K562 (cell line): ENCODE measurements around the gene NET1. TPM values are rescaled to one million over a fixed set of nuclear protein-coding genes. Genes with fewer than 3 reads are reported as not detected.
"Not testable (repeated sequence)": the region's sequence is repeated elsewhere in the genome, so short reads cannot be mapped to it uniquely, and the experiment has no call there.

Experiments
- ARNT ChIP-seq, 2 experiments: fragments of 450-650 bp; IDR thresholded peaks; 2 replicates each; pipeline ENCODE4 v1.6.1; 2016; ENCODE audit warnings: mild to moderate bottlenecking in 1 of 2
- DPF2 ChIP-seq: fragments of 450-650 bp; IDR thresholded peaks from 2 replicates; pipeline ENCODE4 v1.6.1; 2016
- FOXA3 ChIP-seq, 2 experiments: fragments of 450-650 bp in 1 of 2; sonication (generic) in 1 of 2; formaldehyde crosslinking; IDR thresholded peaks in 1 of 2; conservative IDR thresholded peaks in 1 of 2; 2 replicates each; pipeline versions ENCODE4 v1.4.0 to v1.8.0; 2020 to 2022; ENCODE audit warnings: mild to moderate bottlenecking in 2 of 2, missing genetic modification reagents in 1 of 2
- MAFG ChIP-seq: fragments of 450-650 bp; conservative IDR thresholded peaks from 2 replicates; pipeline ENCODE4 v1.6.1; 2016; ENCODE audit warnings: missing genetic modification characterization, missing compliant biosample characterization
- MEIS2 ChIP-seq: fragments of 450-650 bp; IDR thresholded peaks from 2 replicates; pipeline ENCODE4 v1.6.1; 2014; ENCODE audit warnings: mild to moderate bottlenecking; ENCODE audit not compliant: partially characterized antibody
- NFRKB ChIP-seq: fragments of 450-650 bp; IDR thresholded peaks from 2 replicates; pipeline ENCODE4 v1.6.1; 2016; ENCODE audit warnings: low read depth
- PHB2 ChIP-seq: fragments of 450-650 bp; IDR thresholded peaks from 2 replicates; pipeline ENCODE4 v1.6.1; 2017; ENCODE audit warnings: low read depth
- ZNF311 ChIP-seq: fragments of 250-450 bp; sonication (Bioruptor Pico); IDR thresholded peaks from 2 replicates; pipeline ENCODE4 v1.4.0; 2020; ENCODE audit warnings: mild to moderate bottlenecking, moderate library complexity
- polyA plus RNA-seq, 8 experiments: library from polyadenylated mRNA; depleted of rRNA in 4 of 8; stranded (reverse) in 5 of 8; unstranded in 3 of 8; fragments of >200 nt; fragmentation: Nextera tagmentation in 2 of 8; fragmentation: Illumina TruSeq in 1 of 8; extraction: Ambion mirVana in 2 of 8; extraction: Trizol in 1 of 8; gene quantifications; 2 replicates each; pipeline versions ENCODE4 v1.2.1 to v1.2.3, GENCODE V29; 2011 to 2014; ENCODE audit warnings: inconsistent platforms in 1 of 8, missing spikeins in 1 of 8
- total RNA-seq, 7 experiments: library from RNA; depleted of rRNA in 6 of 7; stranded (reverse); fragments of >200 nt in 6 of 7; fragmentation: Illumina TruSeq in 2 of 7; extraction: Trizol in 2 of 7; gene quantifications; 2 replicates each; pipeline versions ENCODE4 v1.2.1 to v1.2.3, GENCODE V29; 2011 to 2021; ENCODE audit warnings: low replicate concordance in 1 of 7
- TF ChIP-seq, protein P1 (sequence below), 2 experiments: fragments of 450-650 bp in 1 of 2; sonication (generic) in 1 of 2; formaldehyde crosslinking in 1 of 2; IDR thresholded peaks; 2 replicates each; pipeline versions ENCODE4 v1.7.1 to v1.9.0; 2016 to 2022; ENCODE audit warnings: inconsistent platforms in 1 of 2, mild to moderate bottlenecking in 1 of 2, missing genetic modification reagents in 1 of 2
- TF ChIP-seq, protein P2 (sequence below): sonication (generic); IDR thresholded peaks from 2 replicates; pipeline ENCODE4 v1.6.1; 2016
- TF ChIP-seq, protein P3 (sequence below), 2 experiments: fragments of 450-650 bp; IDR thresholded peaks; 2 replicates each; pipeline ENCODE4 v1.6.1; 2018; ENCODE audit warnings: mild to moderate bottlenecking in 2 of 2, low read depth in 1 of 2; ENCODE audit not compliant: partially characterized antibody in 2 of 2

The NET1 gene
- total and polyA plus RNA-seq, 9 of the 15 experiments (the other 6 are each of a cell fraction or from before 2014, with no cell fraction given), result 47.4 to 258 (median 106) TPM

DNA sequence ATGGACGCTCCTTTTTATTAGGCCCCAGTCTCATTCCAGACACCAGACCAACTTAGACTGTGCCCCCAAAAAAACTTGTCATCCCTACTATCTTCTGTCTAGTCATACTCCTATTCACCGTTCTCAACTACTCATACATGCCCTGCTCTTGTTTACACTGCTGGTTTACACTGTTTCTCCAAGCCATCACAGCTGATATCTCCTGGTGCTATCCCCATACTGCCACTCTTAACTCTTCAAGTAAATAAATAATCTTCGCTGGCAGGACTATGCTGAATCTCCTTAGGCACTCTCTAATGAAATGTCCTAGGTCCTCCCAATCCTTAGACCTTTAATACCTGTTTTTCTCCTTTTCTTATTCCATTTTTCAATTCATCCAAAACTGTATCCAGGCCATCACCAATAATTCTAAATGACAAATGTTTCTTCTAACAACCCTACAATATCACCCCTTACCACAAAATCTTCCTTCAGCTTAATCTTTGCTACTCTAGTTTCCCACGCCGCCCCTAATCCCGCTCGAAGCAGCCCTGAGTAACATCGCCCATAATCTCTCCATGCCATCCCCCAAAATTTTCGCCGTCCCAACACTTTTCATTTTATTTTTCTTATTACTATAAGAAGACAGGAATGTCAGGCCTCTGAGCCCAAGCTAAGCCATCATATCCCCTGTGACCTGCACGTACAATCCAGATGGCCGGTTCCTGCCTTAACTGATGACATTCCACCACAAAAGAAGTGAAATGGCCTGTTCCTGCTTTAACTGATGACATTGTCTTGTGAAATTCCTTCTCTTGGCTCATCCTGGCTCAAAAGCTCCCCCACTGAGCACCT lies 63.8 kb downstream of the NET1 start (continued):
- peak; percentile 9 for TF ChIP-seq MEIS2
- TF ChIP-seq MAFG (tag), result peak; percentile 61
- TF ChIP-seq, protein P1, sequence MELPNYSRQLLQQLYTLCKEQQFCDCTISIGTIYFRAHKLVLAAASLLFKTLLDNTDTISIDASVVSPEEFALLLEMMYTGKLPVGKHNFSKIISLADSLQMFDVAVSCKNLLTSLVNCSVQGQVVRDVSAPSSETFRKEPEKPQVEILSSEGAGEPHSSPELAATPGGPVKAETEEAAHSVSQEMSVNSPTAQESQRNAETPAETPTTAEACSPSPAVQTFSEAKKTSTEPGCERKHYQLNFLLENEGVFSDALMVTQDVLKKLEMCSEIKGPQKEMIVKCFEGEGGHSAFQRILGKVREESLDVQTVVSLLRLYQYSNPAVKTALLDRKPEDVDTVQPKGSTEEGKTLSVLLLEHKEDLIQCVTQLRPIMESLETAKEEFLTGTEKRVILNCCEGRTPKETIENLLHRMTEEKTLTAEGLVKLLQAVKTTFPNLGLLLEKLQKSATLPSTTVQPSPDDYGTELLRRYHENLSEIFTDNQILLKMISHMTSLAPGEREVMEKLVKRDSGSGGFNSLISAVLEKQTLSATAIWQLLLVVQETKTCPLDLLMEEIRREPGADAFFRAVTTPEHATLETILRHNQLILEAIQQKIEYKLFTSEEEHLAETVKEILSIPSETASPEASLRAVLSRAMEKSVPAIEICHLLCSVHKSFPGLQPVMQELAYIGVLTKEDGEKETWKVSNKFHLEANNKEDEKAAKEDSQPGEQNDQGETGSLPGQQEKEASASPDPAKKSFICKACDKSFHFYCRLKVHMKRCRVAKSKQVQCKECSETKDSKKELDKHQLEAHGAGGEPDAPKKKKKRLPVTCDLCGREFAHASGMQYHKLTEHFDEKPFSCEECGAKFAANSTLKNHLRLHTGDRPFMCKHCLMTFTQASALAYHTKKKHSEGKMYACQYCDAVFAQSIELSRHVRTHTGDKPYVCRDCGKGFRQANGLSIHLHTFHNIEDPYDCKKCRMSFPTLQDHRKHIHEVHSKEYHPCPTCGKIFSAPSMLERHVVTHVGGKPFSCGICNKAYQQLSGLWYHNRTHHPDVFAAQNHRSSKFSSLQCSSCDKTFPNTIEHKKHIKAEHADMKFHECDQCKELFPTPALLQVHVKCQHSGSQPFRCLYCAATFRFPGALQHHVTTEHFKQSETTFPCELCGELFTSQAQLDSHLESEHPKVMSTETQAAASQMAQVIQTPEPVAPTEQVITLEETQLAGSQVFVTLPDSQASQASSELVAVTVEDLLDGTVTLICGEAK (IDR thresholded peaks at IDR 0.05), result peak; percentile 51
- TF ChIP-seq, protein P1 (CRISPR knock-in tag; IDR thresholded peaks at IDR 0.05), result not testable (repeated sequence)
- 0 out of 4 replicates have a peak, but pooled peaks of 1 of the 2 experiments have one; percentile 48 for TF ChIP-seq ARNT (IDR thresholded peaks at IDR 0.05)
- TF ChIP-seq, protein P2, sequence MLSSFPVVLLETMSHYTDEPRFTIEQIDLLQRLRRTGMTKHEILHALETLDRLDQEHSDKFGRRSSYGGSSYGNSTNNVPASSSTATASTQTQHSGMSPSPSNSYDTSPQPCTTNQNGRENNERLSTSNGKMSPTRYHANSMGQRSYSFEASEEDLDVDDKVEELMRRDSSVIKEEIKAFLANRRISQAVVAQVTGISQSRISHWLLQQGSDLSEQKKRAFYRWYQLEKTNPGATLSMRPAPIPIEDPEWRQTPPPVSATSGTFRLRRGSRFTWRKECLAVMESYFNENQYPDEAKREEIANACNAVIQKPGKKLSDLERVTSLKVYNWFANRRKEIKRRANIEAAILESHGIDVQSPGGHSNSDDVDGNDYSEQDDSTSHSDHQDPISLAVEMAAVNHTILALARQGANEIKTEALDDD, result peak; percentile 53; the same call in 1 of the 2 replicates
- TF ChIP-seq NFRKB, result peak; percentile 79
- TF ChIP-seq, protein P3, sequence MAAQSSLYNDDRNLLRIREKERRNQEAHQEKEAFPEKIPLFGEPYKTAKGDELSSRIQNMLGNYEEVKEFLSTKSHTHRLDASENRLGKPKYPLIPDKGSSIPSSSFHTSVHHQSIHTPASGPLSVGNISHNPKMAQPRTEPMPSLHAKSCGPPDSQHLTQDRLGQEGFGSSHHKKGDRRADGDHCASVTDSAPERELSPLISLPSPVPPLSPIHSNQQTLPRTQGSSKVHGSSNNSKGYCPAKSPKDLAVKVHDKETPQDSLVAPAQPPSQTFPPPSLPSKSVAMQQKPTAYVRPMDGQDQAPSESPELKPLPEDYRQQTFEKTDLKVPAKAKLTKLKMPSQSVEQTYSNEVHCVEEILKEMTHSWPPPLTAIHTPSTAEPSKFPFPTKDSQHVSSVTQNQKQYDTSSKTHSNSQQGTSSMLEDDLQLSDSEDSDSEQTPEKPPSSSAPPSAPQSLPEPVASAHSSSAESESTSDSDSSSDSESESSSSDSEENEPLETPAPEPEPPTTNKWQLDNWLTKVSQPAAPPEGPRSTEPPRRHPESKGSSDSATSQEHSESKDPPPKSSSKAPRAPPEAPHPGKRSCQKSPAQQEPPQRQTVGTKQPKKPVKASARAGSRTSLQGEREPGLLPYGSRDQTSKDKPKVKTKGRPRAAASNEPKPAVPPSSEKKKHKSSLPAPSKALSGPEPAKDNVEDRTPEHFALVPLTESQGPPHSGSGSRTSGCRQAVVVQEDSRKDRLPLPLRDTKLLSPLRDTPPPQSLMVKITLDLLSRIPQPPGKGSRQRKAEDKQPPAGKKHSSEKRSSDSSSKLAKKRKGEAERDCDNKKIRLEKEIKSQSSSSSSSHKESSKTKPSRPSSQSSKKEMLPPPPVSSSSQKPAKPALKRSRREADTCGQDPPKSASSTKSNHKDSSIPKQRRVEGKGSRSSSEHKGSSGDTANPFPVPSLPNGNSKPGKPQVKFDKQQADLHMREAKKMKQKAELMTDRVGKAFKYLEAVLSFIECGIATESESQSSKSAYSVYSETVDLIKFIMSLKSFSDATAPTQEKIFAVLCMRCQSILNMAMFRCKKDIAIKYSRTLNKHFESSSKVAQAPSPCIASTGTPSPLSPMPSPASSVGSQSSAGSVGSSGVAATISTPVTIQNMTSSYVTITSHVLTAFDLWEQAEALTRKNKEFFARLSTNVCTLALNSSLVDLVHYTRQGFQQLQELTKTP (IDR thresholded peaks at IDR 0.05; ENCODE audit: low read depth in 1 of 2, partially characterized antibody in 2 of 2), result peak; percentile 44 to 61
- TF ChIP-seq FOXA3 (CRISPR knock-in tag; conservative IDR thresholded peaks at IDR 0.05 in 1 of 2, IDR thresholded peaks at IDR 0.05 in 1 of 2), result peak; percentile 37 to 89; a peak in 3 of 4 replicates
- 0 out of 2 replicates have a peak, but pooled peaks have one; percentile 34 for TF ChIP-seq ZNF311 (CRISPR knock-in tag)
- peak; percentile 64 for TF ChIP-seq DPF2
- TF ChIP-seq PHB2, result peak; percentile 51; the same call in 1 of the 2 replicates
